HepG2 (cell line): Measurements from ENCODE around the gene PKM. TPM values are rescaled to one million over a fixed set of nuclear protein-coding genes. Genes with fewer than 3 reads are reported as not detected.

ENCODE experiments used
- ATF5 ChIP-seq: sonication (generic); formaldehyde crosslinking; IDR thresholded peaks from 2 replicates; pipeline ENCODE4 v1.4.0; 2020; ENCODE audit warnings: mild to moderate bottlenecking, low read depth, missing genetic modification reagents
- FLYWCH1 ChIP-seq: sonication (generic); formaldehyde crosslinking; IDR thresholded peaks from 2 replicates; pipeline ENCODE4 v1.8.1; 2023; ENCODE audit warnings: mild to moderate bottlenecking, missing genetic modification reagents
- GATA4 ChIP-seq: sonication (generic); IDR thresholded peaks from 2 replicates; pipeline ENCODE4 v1.6.1; 2016; ENCODE audit warnings: antibody characterized with exemption, low read depth, borderline replicate concordance
- HDAC2 ChIP-seq: sonication (generic); formaldehyde crosslinking; IDR thresholded peaks from 2 replicates; pipeline ENCODE4 v1.4.0; 2020; ENCODE audit warnings: missing genetic modification reagents
- KDM4B ChIP-seq: sonication (generic); formaldehyde crosslinking; IDR thresholded peaks from 2 replicates; pipeline ENCODE4 v1.4.0; 2020; ENCODE audit warnings: missing genetic modification reagents
- KLF16 ChIP-seq, 2 experiments: sonication (generic) in 1 of 2; formaldehyde crosslinking in 1 of 2; IDR thresholded peaks; 2 replicates each; pipeline versions ENCODE4 v1.6.1 to v1.8.0; 2016 to 2023; ENCODE audit warnings: missing genetic modification reagents in 2 of 2, missing compliant biosample characterization in 1 of 2
- MAFF ChIP-seq: IDR thresholded peaks from 2 replicates; pipeline ENCODE4 v1.6.1; 2011; ENCODE audit warnings: low read depth, low read length, improper control_type of control experiment
- RARA ChIP-seq: IDR thresholded peaks from 2 replicates; pipeline ENCODE4 v1.6.1; 2016; ENCODE audit warnings: missing genetic modification reagents, missing compliant biosample characterization
- RFX5 ChIP-seq: IDR thresholded peaks from 2 replicates; pipeline ENCODE4 v1.6.1; 2011; ENCODE audit warnings: low read depth, low read length, improper control_type of control experiment
- SAP130 ChIP-seq: IDR thresholded peaks from 2 replicates; pipeline ENCODE4 v1.6.1; 2016; ENCODE audit warnings: low read depth
- SOX5 ChIP-seq: IDR thresholded peaks from 2 replicates; pipeline ENCODE4 v1.6.1; 2016; ENCODE audit warnings: borderline replicate concordance
- TCF7 ChIP-seq: sonication (generic); IDR thresholded peaks from 2 replicates; pipeline ENCODE4 v1.6.1; 2016; ENCODE audit warnings: antibody characterized with exemption, low read depth
- ZBTB34 ChIP-seq: sonication (generic); formaldehyde crosslinking; IDR thresholded peaks from 2 replicates; pipeline ENCODE4 v1.8.0; 2022; ENCODE audit warnings: mild to moderate bottlenecking, missing genetic modification reagents
- ZFYVE20 ChIP-seq: sonication (generic); formaldehyde crosslinking; IDR thresholded peaks from 2 replicates; pipeline ENCODE4 v1.8.0; 2023; ENCODE audit warnings: low read depth, mild to moderate bottlenecking, moderate library complexity, missing genetic modification reagents, borderline replicate concordance
- ZNF18 ChIP-seq: sonication (generic); formaldehyde crosslinking; IDR thresholded peaks from 2 replicates; pipeline ENCODE4 v1.8.0; 2022; ENCODE audit warnings: mild to moderate bottlenecking, missing genetic modification reagents; ENCODE audit not compliant: insufficient replicate concordance
- ZNF251 ChIP-seq: sonication (generic); formaldehyde crosslinking; IDR thresholded peaks from 2 replicates; pipeline ENCODE4 v1.9.0; 2021; ENCODE audit warnings: mild to moderate bottlenecking, missing genetic modification reagents
- ZNF773 ChIP-seq: sonication (generic); formaldehyde crosslinking; IDR thresholded peaks from 2 replicates; pipeline ENCODE4 v1.4.0; 2020; ENCODE audit warnings: missing genetic modification reagents, borderline replicate concordance
- ZNF777 ChIP-seq: sonication (generic); formaldehyde crosslinking; IDR thresholded peaks from 2 replicates; pipeline ENCODE4 v1.4.0; 2020; ENCODE audit warnings: missing genetic modification reagents
- ZNF800 ChIP-seq: sonication (generic); formaldehyde crosslinking; IDR thresholded peaks from 2 replicates; pipeline ENCODE4 v1.4.0; 2020; ENCODE audit warnings: missing genetic modification reagents
- polyA plus RNA-seq, 8 experiments: library from polyadenylated mRNA; depleted of rRNA in 3 of 8; stranded (reverse) in 7 of 8; unstranded in 1 of 8; fragments of >200 nt; fragmentation: Illumina TruSeq in 4 of 8; extraction: Trizol in 4 of 8; gene quantifications; 2 replicates each; pipeline versions ENCODE4 v1.2.1 to v1.2.3, GENCODE V29; 2011 to 2016; ENCODE audit warnings: low read depth in 4 of 8, missing spikeins in 1 of 8, mixed read lengths in 1 of 8; ENCODE audit not compliant: insufficient read depth in 1 of 8
- total RNA-seq, 5 experiments: library from RNA; depleted of rRNA; stranded (reverse); fragments of >200 nt; fragmentation: Illumina TruSeq; extraction: Trizol; gene quantifications; 2 replicates each; pipeline ENCODE4 v1.2.3, GENCODE V29; 2016; ENCODE audit warnings: low read depth in 1 of 5

Gene PKM
- total and polyA plus RNA-seq, 2 of the 13 experiments (the other 11 are each of a cell fraction or from before 2014, with no cell fraction given), result 488 to 780 TPM

GRCh38 chr15:72231833-72232478, 966 bp upstream of the PKM start (continued):
- no peak for TF ChIP-seq ATF5 (CRISPR knock-in tag)
- no peak for TF ChIP-seq ZNF773 (CRISPR knock-in tag)
- TF ChIP-seq ZNF777 (CRISPR knock-in tag), result peak; percentile 35; the same call in 1 of the 2 replicates
- no peak for TF ChIP-seq RARA (CRISPR knock-in tag)
- TF ChIP-seq KDM4B (CRISPR knock-in tag), result no peak
- TF ChIP-seq FLYWCH1, result no peak
- no peak for TF ChIP-seq ZFYVE20 (CRISPR knock-in tag)
- TF ChIP-seq KLF16 (CRISPR knock-in tag; IDR thresholded peaks at IDR 0.05), result 0 out of 4 replicates have a peak, but pooled peaks of 1 of the 2 experiments have one; percentile 20
- TF ChIP-seq ZBTB34 (CRISPR knock-in tag), result 0 out of 2 replicates have a peak, but pooled peaks have one; percentile 25
- TF ChIP-seq ZNF800 (CRISPR knock-in tag), result no peak
- peak; percentile 73; the same call in 1 of the 2 replicates for TF ChIP-seq SAP130
- peak; percentile 34; the same call in 1 of the 2 replicates for TF ChIP-seq MAFF
- peak; percentile 48; the same call in 1 of the 2 replicates for TF ChIP-seq GATA4
- no peak; the same call in 1 of the 2 replicates for TF ChIP-seq SOX5
- TF ChIP-seq RFX5, result peak; percentile 63; the same call in 1 of the 2 replicates
- TF ChIP-seq ZNF251 (CRISPR knock-in tag), result no peak
- TF ChIP-seq TCF7, result peak; percentile 37; the same call in 1 of the 2 replicates
- no peak for TF ChIP-seq ZNF18 (CRISPR knock-in tag)
- TF ChIP-seq HDAC2 (CRISPR knock-in tag), result peak; percentile 32; the same call in 1 of the 2 replicates
